HTR-8/SVneo (cell line): ENCODE results near the gene HMGB1.

Experiments
- DNase-seq: peaks from one replicate; pipeline ENCODE4 v3.0.0; 2011; ENCODE audit warnings: low spot score, mixed read lengths; ENCODE audit not compliant: insufficient read length
- FAIRE-seq: peaks from 2 replicates; lab custom pipeline; 2011; peaks lifted over from hg19 to GRCh38; lab: Jason Lieb, UNC

Gene HMGB1

GRCh38 chr13:30406779-30407416 lies 58.8 kb downstream of the HMGB1 start:
- DNase-seq = no peak
- no peak for FAIRE-seq
